HL-60/S4 (cell line): Measurements from ENCODE around the gene GNB3.
"Not testable (repeated sequence)": the region's sequence is repeated elsewhere in the genome, so short reads cannot be mapped to it uniquely, and the experiment has no call there.

Source experiments
- in situ Hi-C: fragments of 300-500 bp; cut with MboI; formaldehyde crosslinking; loops from 2 replicates; pipeline ENCODE4 v1.14.3; 2022; ENCODE audit warnings: low sequenced_read_pairs

GNB3 gene

GRCh38 chr12:6855322-6855721, 14.6 kb downstream of the GNB3 start:
- in situ Hi-C loops: no loop called here

- in situ Hi-C loops: no loop called here
These were observed 18.1 kb downstream of the GNB3 start for GRCh38 chr12:6858799-6859198.

DNA sequence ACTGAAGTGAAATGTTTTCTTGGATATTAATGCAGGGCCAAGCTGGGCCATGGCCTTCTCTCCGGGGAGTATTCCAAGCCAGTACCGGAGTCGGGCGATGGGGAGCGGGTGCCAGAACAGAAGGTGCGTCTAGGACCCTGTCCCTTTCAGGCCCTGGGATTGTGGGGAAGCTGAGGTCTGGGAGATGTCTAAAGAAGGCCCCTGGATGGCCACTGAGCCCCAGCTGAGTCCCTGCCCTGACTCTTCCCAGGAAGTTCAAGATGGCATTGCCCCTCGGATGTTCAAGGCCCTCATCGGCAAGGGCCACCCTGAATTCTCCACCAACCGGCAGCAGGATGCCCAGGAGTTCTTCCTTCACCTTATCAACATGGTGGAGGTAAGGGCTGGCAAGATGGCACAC, 19.4 kb downstream of the GNB3 start:
- in situ Hi-C loops: no loop called here

GRCh38 chr12:6860942-6861341, 20.2 kb downstream of the GNB3 start:
- in situ Hi-C loops: no loop called here

DNA sequence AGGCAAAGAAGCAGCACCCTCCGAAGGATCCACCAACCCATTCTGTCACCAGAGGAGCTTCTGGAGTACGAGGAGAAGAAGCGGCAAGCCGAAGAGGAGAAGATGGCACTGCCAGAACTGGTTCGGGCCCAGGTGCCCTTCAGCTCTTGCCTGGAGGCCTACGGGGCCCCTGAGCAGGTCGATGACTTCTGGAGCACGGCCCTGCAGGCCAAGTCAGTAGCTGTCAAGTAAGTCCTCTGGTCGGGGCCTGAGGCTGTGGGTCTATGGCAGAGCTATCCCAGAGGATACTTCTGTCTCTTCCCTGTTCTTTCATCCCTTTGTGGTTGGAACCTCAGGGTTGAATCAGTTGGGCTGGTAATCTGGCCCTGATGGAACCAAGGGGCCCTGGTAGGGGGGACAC, 20.7 kb downstream of the GNB3 start:
- in situ Hi-C loops: no loop called here

- in situ Hi-C loops: no loop called here
These were observed 22.3 kb downstream of the GNB3 start for GRCh38 chr12:6863033-6863432.

DNA sequence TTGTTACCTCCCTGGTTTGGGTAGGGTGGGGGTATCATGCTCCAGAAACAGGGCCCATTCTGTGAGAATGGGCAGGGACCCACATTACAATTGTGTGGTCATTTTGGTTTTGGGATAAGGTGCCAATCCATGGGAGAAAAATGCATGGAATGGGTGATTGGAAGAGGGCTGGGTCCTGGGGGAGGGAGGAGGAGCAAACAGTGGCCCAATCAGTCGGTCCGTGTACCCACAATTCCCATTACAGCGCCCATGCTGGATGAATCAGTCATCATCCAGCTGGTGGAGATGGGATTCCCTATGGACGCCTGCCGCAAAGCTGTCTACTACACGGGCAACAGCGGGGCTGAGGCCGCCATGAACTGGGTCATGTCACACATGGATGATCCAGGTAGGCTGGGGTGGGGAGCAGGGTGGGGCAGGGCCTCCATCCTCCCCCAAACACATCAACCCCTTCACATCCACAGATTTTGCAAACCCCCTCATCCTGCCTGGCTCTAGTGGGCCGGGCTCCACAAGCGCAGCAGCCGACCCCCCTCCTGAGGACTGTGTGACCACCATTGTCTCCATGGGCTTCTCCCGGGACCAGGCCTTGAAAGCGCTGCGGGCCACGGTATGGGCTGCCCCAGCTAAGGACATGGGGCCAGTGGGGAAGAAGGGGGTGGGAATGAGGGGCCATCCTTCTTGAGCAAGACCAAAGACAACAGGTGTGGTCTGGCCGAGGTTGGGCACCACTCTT, 23.0 kb downstream of the GNB3 start:
- in situ Hi-C loops: no loop called here

- in situ Hi-C loops: not testable (repeated sequence)
These were observed 24.6 kb downstream of the GNB3 start for GRCh38 chr12:6865307-6865706.

GRCh38 chr12:6866163-6866919, 25.6 kb downstream of the GNB3 start:
- in situ Hi-C loops: no loop called here

- in situ Hi-C loops: no loop called here
These were observed 26.2 kb downstream of the GNB3 start for GRCh38 chr12:6866920-6867412.

GRCh38 chr12:6867413-6868210, 26.9 kb downstream of the GNB3 start, which contains the start of gene TPI1:
Gene TPI1, plus strand, starts transcription at chr12:6867531. Its CDS starts 36 bp downstream, at chr12:6867567.
- in situ Hi-C loops: no loop called here

GRCh38 chr12:6868211-6869048, 27.7 kb downstream of the GNB3 start:
- in situ Hi-C loops: no loop called here

- in situ Hi-C loops: no loop called here
These were observed 28.6 kb downstream of the GNB3 start for GRCh38 chr12:6869049-6870021.

- in situ Hi-C loops: not testable (repeated sequence)
These were observed 29.6 kb downstream of the GNB3 start for GRCh38 chr12:6870304-6870703.

GRCh38 chr12:6871052-6871957, 30.6 kb downstream of the GNB3 start:
- in situ Hi-C loops: no loop called here

- in situ Hi-C loops: no loop called here
These were observed 31.6 kb downstream of the GNB3 start for GRCh38 chr12:6872073-6873048.
